Calu3 (cell line): ENCODE measurements around the gene TUBAL3. TPM values are rescaled to one million over a fixed set of nuclear protein-coding genes. Genes with fewer than 3 reads are reported as not detected.
"Not testable (repeated sequence)": the region's sequence is repeated elsewhere in the genome, so short reads cannot be mapped to it uniquely, and the experiment has no call there.

ENCODE experiments used
- BruUV-seq: library from RNA; stranded (reverse); fragments of 400-500 nt; replicated peaks from 2 replicates; lab custom pipeline; 2021; lab: Mats Ljungman, UMichigan
- CTCF ChIA-PET: fragments of 300-600 bp; sonication (Branson Sonifier 250); formaldehyde crosslinking; loops from one replicate; lab custom pipeline; 2022; ENCODE audit warnings: antibody characterized with exemption; lab: Charles Lee
- DNase-seq: peaks from one replicate; pipeline ENCODE4 v3.0.0; 2022
- H3K27ac Mint-ChIP-seq: one replicate; pipeline ENCODE4 v1.8.0; 2022; ENCODE audit warnings: mixed read lengths; ENCODE audit not compliant: unreplicated experiment
- H3K27me3 Mint-ChIP-seq: one replicate; pipeline ENCODE4 v1.8.0; 2022; ENCODE audit warnings: mixed read lengths; ENCODE audit not compliant: unreplicated experiment
- H3K36me3 Mint-ChIP-seq: one replicate; pipeline ENCODE4 v1.8.0; 2022; ENCODE audit warnings: mild to moderate bottlenecking, moderate library complexity, mixed read lengths; ENCODE audit not compliant: insufficient read depth, unreplicated experiment
- H3K4me1 Mint-ChIP-seq: one replicate; pipeline ENCODE4 v1.8.0; 2022; ENCODE audit warnings: mild to moderate bottlenecking, low read depth, mixed read lengths; ENCODE audit not compliant: unreplicated experiment
- H3K4me3 Mint-ChIP-seq: one replicate; pipeline ENCODE4 v1.8.0; 2022; ENCODE audit warnings: mild to moderate bottlenecking, low read depth, moderate library complexity, mixed read lengths; ENCODE audit not compliant: unreplicated experiment
- H3K9me3 Mint-ChIP-seq: one replicate; pipeline ENCODE4 v1.8.0; 2022; ENCODE audit warnings: low read depth, mixed read lengths; ENCODE audit not compliant: unreplicated experiment
- CTCF ChIP-seq: fragments of 200-600 bp; IDR thresholded peaks from one replicate; pipeline ENCODE4 v1.8.0; 2022; ENCODE audit warnings: antibody characterized with exemption; ENCODE audit not compliant: unreplicated experiment
- intact Hi-C: fragments of 100-400 bp; cut with micrococcal nuclease; formaldehyde crosslinking; loops from one replicate; pipeline ENCODE4 v1.10.0; 2022; ENCODE audit not compliant: unreplicated experiment
- total RNA-seq: library from RNA; stranded (reverse); gene quantifications from 2 replicates; pipeline ENCODE4 v1.2.3, GENCODE V29; 2022

Gene TUBAL3
- total RNA-seq, 1 experiment from 2014 or later: not detected

- peaks cover 30% of the 10 kb centered on the region for H3K9me3 Mint-ChIP-seq
- no peaks in the 10 kb centered on the region for H3K27me3 Mint-ChIP-seq
- H3K27ac Mint-ChIP-seq: no peak overlapping the region
- no peak for TF ChIP-seq CTCF
- no peaks in the 10 kb centered on the region for H3K4me1 Mint-ChIP-seq
- BruUV-seq: no TSS peak
- intact Hi-C loops: no loop called here
- CTCF ChIA-PET: no interaction called here
- no peaks in the 10 kb centered on the region for H3K36me3 Mint-ChIP-seq
- DNase-seq: no peak
- no peak overlapping the region for H3K4me3 Mint-ChIP-seq
Measured at GRCh38 chr10:5390607-5391205, 13.9 kb downstream of the TUBAL3 start.

- Mint-ChIP-seq H3K4me1 (no peaks in the 10 kb centered on the region), H3K9me3 (peaks cover 28% of the 10 kb centered on the region), H3K27ac (no peak overlapping the region), H3K4me3 (no peak overlapping the region), H3K36me3 (no peaks in the 10 kb centered on the region), H3K27me3 (no peaks in the 10 kb centered on the region)
- no TSS peak for BruUV-seq
- intact Hi-C loops: loop anchor here (10.0 kb wide), 2 partner anchors 292 to 572 kb away; partner anchors contain the start of gene AKR1C3
- CTCF ChIA-PET: no interaction called here
- DNase-seq: no peak
- TF ChIP-seq CTCF: no peak
Measured at GRCh38 chr10:5387169-5387568, 17.5 kb downstream of the TUBAL3 start.

GRCh38 chr10:5385224-5385623, 19.4 kb downstream of the TUBAL3 start:
- no peaks in the 10 kb centered on the region for H3K27me3 Mint-ChIP-seq
- H3K9me3 Mint-ChIP-seq: peaks cover 17% of the 10 kb centered on the region
- H3K36me3 Mint-ChIP-seq: no peaks in the 10 kb centered on the region
- DNase-seq: no peak
- intact Hi-C loops: loop anchor here (2.0 to 10.0 kb wide), 3 partner anchors 290 to 570 kb away; partner anchors contain the start of gene AKR1C3
- CTCF ChIA-PET: no interaction called here
- H3K4me1 Mint-ChIP-seq: no peaks in the 10 kb centered on the region
- H3K4me3 Mint-ChIP-seq: no peak overlapping the region
- BruUV-seq: no TSS peak
- H3K27ac Mint-ChIP-seq: no peak overlapping the region
- TF ChIP-seq CTCF: no peak

- H3K27me3 Mint-ChIP-seq: no peaks in the 10 kb centered on the region
- no peak for TF ChIP-seq CTCF
- no peak overlapping the region for H3K4me3 Mint-ChIP-seq
- intact Hi-C loops: loop anchor here (5.0 to 10.0 kb wide), 4 partner anchors 51 to 566 kb away; partner anchors contain the start of gene AKR1C3
- no TSS peak for BruUV-seq
- DNase-seq: no peak
- peaks cover 7% of the 10 kb centered on the region for H3K9me3 Mint-ChIP-seq
- no peaks in the 10 kb centered on the region for H3K36me3 Mint-ChIP-seq
- CTCF ChIA-PET: interaction anchor here (0.6 kb wide), 3 partner anchors 58 to 1299 kb away, joined by 3 to 4 read pairs (median 4); no protein-coding TSS in a partner anchor
- no peak overlapping the region for H3K27ac Mint-ChIP-seq
- H3K4me1 Mint-ChIP-seq: no peaks in the 10 kb centered on the region
Measured at GRCh38 chr10:5381187-5381586, 23.4 kb downstream of the TUBAL3 start.

- not testable (repeated sequence) for H3K9me3 Mint-ChIP-seq, DNase-seq, H3K4me3 Mint-ChIP-seq, H3K27ac Mint-ChIP-seq, H3K36me3 Mint-ChIP-seq, BruUV-seq, H3K4me1 Mint-ChIP-seq, H3K27me3 Mint-ChIP-seq
- CTCF ChIA-PET: interaction anchor here (0.6 kb wide), 3 partner anchors 59 to 1299 kb away, joined by 3 to 4 read pairs (median 4); no protein-coding TSS in a partner anchor
- intact Hi-C loops: loop anchor here (5.0 to 10.0 kb wide), 4 partner anchors 52 to 566 kb away; partner anchors contain the start of gene AKR1C3
Measured at GRCh38 chr10:5380395-5380794, 24.2 kb downstream of the TUBAL3 start.

- H3K36me3 Mint-ChIP-seq, H3K4me3 Mint-ChIP-seq, H3K27ac Mint-ChIP-seq, H3K9me3 Mint-ChIP-seq, H3K4me1 Mint-ChIP-seq, CTCF ChIA-PET, intact Hi-C loops, DNase-seq, BruUV-seq, H3K27me3 Mint-ChIP-seq: not testable (repeated sequence)
Measured at GRCh38 chr10:5379202-5379601, 25.4 kb downstream of the TUBAL3 start.
